Gastroesophageal sphincter (tissue), 3 donors: ENCODE data around the gene UBA3.

Source experiments
- POLR2A ChIP-seq, 2 donors: fragments of 450-650 bp; IDR thresholded peaks; one replicate each; pipeline ENCODE4 v1.6.1; 2017; ENCODE audit warnings: antibody characterized with exemption in 2 of 2, mild to moderate bottlenecking in 2 of 2, moderate library complexity in 1 of 2
- POLR2AphosphoS5 ChIP-seq: sonication (generic); formaldehyde crosslinking; IDR thresholded peaks from one replicate; pipeline ENCODE4 v1.6.1; 2017; ENCODE audit warnings: antibody characterized with exemption
- TF ChIP-seq, protein P1 (sequence below), 4 experiments: fragments of 200-600 bp in 2 of 4; fragments of 450-650 bp in 2 of 4; sonication (generic) in 1 of 4; IDR thresholded peaks; one replicate each; pipeline ENCODE4 v1.5.1; 2017 to 2019; ENCODE audit warnings: antibody characterized with exemption in 4 of 4, mild to moderate bottlenecking in 2 of 4, moderate library complexity in 2 of 4

DNA sequence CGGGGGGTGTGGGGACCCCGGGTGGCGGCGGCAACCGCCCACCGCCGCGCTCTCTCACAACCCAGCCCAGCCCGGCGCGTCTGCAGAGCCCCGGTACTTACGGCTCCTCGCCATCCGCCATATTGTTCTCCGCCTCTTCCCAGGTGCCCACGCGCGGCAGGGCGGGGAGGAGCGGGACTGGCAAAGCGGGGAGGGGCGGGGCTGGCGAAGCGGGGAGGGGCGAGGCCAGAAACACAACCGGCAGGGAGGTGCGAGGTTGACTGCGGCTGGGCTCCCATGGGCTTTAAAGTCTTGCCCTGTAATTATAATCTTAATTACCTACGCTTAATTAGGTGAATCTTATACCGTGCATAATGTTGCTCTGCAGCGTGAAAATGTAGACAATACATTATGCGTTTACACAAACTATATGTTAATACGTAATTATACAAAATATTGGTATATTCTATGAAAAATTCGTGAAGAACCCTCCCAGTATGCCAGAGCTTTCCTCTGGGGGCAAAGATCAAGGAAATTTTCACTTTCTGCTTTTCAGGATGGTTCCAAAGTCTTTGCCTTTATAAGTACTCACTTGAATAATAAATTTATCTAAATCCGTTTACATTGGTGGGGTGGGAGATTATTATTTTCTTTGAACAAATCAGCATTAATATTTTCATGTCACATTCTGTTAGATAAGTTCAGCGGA lies at the start of gene UBA3:
- TF ChIP-seq, protein P1, sequence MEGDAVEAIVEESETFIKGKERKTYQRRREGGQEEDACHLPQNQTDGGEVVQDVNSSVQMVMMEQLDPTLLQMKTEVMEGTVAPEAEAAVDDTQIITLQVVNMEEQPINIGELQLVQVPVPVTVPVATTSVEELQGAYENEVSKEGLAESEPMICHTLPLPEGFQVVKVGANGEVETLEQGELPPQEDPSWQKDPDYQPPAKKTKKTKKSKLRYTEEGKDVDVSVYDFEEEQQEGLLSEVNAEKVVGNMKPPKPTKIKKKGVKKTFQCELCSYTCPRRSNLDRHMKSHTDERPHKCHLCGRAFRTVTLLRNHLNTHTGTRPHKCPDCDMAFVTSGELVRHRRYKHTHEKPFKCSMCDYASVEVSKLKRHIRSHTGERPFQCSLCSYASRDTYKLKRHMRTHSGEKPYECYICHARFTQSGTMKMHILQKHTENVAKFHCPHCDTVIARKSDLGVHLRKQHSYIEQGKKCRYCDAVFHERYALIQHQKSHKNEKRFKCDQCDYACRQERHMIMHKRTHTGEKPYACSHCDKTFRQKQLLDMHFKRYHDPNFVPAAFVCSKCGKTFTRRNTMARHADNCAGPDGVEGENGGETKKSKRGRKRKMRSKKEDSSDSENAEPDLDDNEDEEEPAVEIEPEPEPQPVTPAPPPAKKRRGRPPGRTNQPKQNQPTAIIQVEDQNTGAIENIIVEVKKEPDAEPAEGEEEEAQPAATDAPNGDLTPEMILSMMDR (IDR thresholded peaks at IDR 0.05), result no peak
- TF ChIP-seq POLR2AphosphoS5, result peak; percentile 72
- TF ChIP-seq POLR2A (IDR thresholded peaks at IDR 0.05), result no peak
